GM12872 (cell line): ENCODE data around the gene PDCD7.
A peak's percentile ranks its signal among the peaks of the same experiment; 100 is the strongest.

Source experiments
- TF ChIP-seq, protein P1 (sequence below): IDR thresholded peaks from 3 replicates; pipeline ENCODE4 v1.5.1; 2011; ENCODE audit warnings: low read depth, mild to moderate bottlenecking, low read length, moderate library complexity; ENCODE audit not compliant: insufficient read depth

Gene PDCD7

DNA sequence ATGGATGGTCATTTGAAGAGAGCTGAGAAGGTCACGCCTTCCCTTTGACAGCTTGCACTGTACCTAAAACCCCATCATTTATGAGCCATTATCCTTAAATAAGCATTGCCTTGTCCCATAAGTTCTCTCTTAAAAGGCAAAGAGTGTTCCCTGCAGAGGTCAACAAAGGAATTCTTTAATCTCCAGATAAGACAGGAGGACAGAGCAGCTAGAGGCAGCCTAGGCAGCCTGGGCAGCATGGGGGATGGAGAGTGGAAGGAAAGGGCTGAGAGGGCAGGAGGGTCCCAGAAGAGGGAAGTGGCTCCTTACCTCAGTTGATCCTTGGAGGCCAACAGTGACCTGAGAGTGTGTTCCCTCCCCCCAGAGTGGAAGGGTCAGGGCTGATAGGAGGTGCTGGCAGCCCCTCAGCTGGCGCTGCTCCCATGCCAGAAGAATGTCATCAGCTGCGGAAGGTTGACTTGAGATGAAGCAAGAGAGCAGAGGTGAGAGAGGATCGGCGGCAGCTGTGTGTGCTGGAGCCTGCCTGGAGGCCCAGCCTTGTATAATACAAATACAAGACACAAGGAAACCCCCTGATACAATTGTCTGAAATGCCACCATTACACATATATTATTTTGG lies 44.3 kb downstream of the PDCD7 start:
- TF ChIP-seq, protein P1, sequence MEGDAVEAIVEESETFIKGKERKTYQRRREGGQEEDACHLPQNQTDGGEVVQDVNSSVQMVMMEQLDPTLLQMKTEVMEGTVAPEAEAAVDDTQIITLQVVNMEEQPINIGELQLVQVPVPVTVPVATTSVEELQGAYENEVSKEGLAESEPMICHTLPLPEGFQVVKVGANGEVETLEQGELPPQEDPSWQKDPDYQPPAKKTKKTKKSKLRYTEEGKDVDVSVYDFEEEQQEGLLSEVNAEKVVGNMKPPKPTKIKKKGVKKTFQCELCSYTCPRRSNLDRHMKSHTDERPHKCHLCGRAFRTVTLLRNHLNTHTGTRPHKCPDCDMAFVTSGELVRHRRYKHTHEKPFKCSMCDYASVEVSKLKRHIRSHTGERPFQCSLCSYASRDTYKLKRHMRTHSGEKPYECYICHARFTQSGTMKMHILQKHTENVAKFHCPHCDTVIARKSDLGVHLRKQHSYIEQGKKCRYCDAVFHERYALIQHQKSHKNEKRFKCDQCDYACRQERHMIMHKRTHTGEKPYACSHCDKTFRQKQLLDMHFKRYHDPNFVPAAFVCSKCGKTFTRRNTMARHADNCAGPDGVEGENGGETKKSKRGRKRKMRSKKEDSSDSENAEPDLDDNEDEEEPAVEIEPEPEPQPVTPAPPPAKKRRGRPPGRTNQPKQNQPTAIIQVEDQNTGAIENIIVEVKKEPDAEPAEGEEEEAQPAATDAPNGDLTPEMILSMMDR, result no peak

DNA sequence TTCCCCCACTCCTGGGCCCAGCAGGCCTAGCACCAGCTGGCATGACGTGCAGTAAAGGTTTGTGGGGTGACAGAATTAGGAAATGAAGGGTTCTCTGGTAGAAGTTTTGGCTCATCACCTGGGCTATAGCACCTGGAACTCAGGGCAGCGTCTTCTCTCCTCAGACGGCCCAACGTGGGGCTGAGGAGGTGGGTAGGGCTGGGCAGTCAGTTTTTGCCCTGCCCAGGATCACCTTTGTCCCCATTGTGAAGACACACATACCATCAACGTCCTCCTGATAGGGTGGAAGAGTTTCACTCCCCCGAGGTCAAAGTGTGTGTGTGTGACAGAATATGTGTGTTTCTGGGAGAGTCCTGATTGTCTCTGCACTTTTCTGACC lies 45.0 kb downstream of the PDCD7 start:
- TF ChIP-seq, protein P1, result no peak

DNA sequence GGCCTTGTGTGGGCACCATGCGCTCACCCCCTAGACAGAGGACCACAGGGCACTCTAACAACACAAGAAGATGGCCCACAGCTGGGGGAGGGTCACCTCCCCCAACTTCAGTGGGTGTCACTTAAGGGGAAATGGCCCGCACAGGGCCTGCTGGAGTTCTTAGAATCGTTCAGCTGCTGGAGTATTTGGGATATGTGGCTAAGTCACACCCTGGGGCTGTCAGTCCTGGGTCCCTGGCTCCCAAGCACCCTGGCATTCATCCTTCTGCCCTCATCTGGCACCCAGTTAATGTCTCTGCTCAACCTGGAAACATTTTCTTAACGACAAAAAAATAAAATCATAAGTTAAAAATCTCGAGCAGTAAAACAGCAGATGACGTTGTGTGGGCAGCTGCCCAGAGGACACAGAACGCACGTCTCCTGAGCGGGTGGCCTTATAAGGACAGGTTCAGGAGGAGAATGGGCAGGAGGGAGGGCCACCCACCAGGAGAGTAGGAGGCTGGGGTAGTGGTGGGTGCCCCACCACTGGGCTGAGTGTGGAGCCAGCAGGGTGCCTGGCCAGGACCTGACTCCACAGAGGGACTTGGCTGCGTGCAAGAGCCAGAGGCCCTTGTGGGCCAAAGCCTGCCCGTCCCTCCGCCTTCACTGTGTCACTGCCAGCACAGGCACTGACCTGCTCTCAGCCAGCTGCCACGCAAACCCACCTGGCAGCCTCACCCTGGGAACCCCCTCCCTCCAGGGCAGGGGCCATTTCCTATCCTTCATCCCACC lies 45.5 kb downstream of the PDCD7 start:
- TF ChIP-seq, protein P1, result no peak

DNA sequence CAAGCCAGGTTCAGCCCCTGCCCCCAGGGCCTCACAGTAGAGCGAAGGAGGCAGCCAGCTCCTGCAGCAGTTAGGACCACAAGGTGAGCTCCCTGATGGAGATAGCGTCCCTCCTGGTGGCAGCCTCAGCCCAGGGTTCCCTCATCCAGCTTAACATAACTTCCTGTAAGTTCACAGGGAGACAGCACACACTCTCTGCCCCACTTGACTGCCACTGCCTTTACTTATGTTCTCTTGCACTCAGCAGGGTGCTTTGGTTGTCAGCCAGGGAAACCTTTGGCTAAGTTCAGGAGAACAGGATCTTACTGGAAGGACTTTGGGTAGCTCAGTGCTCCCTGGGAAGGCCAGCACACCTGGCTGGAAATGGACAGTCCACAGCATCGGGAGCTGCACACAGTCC lies 46.2 kb downstream of the PDCD7 start:
- TF ChIP-seq, protein P1, result no peak

DNA sequence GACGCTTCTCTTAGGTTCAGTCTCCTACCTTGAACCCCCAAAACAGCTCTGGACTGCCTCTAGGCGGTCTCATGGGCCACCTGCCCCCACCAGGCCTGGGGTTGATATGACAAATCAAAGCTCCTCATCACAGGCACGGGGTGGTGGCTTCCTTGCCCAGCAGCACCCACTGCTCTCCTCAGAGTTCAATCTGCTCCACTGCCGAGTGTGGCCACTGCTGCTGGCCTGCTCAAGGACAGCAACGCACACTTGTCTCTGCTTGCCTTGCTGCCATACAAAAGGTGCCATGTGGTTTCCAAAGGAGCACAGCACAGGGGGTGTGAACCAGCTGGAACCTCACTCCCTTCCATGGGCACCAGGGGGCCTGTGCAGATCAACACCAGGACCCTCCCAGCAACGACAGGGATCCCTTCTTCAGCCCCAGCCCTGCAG lies 46.9 kb downstream of the PDCD7 start:
- TF ChIP-seq, protein P1, result peak; percentile 35; the same call in 2 of the 3 replicates

DNA sequence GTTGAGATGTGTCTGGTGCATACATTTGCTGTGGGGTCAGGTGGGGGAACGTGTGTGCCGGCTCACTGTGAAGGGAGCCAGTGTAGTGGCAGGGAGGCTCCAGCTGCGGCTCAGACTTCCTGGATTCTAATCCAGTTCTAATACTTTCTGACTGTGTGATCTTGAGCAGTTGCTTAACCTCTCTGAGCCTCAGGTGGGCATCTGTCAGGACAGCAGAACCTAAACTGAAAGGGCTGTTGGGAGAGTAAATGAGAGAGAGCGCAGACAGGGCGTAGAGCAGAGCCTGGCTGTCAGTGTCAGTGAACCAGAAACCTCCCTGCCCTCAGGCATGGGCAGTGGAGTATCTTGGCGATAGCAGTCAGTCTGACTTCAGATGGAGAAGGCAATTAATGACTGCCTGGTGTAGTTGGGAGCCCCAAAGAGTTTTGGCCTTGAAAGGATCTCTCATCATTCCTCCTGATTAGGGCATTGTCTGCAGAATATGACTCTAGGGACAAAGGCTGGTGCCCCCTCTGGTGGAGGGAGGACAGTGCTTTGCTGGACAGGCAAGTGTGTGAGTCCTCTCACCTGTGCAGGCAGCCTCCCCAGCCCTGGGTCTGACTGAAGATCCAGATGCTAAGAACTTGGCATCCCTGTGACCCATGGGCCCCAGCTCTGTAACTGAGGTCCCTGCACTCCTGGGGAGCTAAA lies 47.5 kb downstream of the PDCD7 start:
- TF ChIP-seq, protein P1, result peak; percentile 61

DNA sequence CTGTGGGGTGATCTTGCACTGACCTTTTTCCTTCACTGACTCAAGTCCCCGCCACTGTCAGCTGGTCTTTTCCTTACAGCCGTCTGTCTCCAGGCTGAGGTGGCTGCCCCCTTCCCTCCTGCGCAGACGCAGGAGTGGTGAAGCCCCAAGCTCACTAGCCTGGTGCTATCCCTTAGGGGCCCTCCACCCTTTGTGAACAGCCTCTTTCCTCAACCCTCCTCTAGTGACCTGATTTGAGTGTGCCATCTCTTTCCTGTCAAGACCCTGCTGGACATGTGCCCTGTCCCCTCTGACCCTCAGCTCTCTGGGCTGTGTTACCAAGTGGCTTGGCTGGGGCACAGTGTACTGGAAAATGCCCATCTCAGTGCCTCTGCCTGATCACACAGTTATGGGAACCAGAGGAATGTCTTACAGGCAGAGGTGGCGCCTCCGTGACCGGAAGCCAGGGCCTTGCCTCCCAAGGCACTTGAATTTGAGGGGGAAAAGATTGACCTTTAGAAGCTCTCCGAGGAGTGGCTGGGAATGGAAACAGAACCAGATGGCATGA lies 48.3 kb downstream of the PDCD7 start:
- TF ChIP-seq, protein P1, result no peak
